Nephron (organoid): ENCODE measurements around the gene JARID2.

ENCODE experiments used
- H3K27ac Mint-ChIP-seq, 3 experiments: 2 replicates each; pipeline ENCODE4 v1.8.0; 2020; ENCODE audit warnings: mixed read lengths in 3 of 3, mild to moderate bottlenecking in 2 of 3, moderate library complexity in 1 of 3
- H3K27me3 Mint-ChIP-seq: 2 replicates; pipeline ENCODE4 v1.8.0; 2021; ENCODE audit warnings: low read depth, mild to moderate bottlenecking, moderate library complexity, mixed read lengths
- H3K36me3 Mint-ChIP-seq: 2 replicates; pipeline ENCODE4 v1.8.0; 2020; ENCODE audit warnings: low read depth, mixed read lengths
- H3K4me1 Mint-ChIP-seq: 2 replicates; pipeline ENCODE4 v1.8.0; 2020; ENCODE audit warnings: mixed read lengths
- H3K4me3 Mint-ChIP-seq, 3 experiments: 2 replicates each; pipeline ENCODE4 v1.8.0; 2020; ENCODE audit warnings: mild to moderate bottlenecking in 3 of 3, mixed read lengths in 3 of 3, moderate library complexity in 2 of 3
- H3K9me3 Mint-ChIP-seq: 2 replicates; pipeline ENCODE4 v1.8.0; 2020; ENCODE audit warnings: mixed read lengths
- TF ChIP-seq, protein P1 (sequence below), 3 experiments: fragments of 200-600 bp; sonication (generic); IDR thresholded peaks; one replicate each; pipeline ENCODE4 v1.5.0; 2021; ENCODE audit warnings: antibody characterized with exemption in 3 of 3; ENCODE audit not compliant: unreplicated experiment in 3 of 3

The JARID2 gene

DNA sequence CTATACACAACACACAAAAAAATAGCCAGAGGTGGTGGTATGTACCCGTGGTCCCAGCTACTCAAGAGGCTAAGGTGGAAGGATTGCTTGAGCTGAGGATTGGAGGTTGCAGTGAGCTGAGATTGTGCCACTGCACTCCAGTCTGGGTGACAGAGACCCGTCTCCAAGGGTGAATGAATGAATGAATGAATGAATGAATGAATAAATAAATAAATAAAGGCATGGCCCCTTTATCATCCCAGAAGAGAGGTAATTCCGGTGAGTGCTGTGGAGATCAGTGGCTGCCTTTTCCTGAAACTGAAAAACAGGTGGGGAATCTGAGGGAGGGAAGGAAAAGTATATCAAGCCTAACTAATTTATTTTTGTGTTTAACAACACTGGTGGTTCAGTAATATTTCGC lies 90.0 kb downstream of the JARID2 start:
- H3K4me1 Mint-ChIP-seq: peaks cover 69% of the 10 kb centered on the region

DNA sequence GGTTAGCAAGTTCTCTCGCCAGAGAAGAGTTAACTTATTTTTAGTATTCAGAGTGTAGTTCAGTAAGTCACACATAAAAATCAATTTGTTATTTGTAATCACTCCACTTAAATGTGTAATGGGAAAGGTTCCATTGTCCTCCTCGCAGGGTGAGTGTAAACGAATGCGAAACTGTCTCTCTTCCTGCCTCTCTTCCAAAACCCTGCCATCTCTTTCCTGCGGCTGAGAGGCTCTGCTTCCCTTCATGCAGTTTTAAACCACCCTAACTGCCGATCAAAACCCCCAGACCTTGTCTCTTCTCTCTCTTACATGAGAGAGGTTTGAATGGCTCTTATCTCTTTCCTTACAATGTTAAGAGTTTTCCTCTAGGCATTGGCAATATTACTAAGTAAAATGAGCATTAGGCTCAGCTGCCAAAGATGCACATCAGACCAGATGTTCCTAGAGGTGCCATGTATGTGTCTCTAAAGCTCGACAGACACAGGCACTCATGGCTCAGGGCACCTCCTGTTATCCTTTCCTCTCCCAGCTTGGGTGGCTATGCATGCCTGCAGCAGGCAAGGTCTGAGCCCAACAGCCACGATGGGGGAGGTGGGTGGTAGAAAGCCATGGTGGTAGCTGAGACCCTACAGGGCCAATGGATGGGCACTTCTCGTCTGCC lies 91.2 kb downstream of the JARID2 start:
- Mint-ChIP-seq H3K9me3 (no peaks in the 10 kb centered on the region), H3K27ac (peak overlapping the region in 2 of 3 experiments; percentile 1 to 9), H3K4me1 (peaks cover 66% of the 10 kb centered on the region), H3K4me3 (no peak overlapping the region), H3K36me3 (no peaks in the 10 kb centered on the region), H3K27me3 (no peaks in the 10 kb centered on the region)
- TF ChIP-seq, protein P1, sequence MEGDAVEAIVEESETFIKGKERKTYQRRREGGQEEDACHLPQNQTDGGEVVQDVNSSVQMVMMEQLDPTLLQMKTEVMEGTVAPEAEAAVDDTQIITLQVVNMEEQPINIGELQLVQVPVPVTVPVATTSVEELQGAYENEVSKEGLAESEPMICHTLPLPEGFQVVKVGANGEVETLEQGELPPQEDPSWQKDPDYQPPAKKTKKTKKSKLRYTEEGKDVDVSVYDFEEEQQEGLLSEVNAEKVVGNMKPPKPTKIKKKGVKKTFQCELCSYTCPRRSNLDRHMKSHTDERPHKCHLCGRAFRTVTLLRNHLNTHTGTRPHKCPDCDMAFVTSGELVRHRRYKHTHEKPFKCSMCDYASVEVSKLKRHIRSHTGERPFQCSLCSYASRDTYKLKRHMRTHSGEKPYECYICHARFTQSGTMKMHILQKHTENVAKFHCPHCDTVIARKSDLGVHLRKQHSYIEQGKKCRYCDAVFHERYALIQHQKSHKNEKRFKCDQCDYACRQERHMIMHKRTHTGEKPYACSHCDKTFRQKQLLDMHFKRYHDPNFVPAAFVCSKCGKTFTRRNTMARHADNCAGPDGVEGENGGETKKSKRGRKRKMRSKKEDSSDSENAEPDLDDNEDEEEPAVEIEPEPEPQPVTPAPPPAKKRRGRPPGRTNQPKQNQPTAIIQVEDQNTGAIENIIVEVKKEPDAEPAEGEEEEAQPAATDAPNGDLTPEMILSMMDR (IDR thresholded peaks at IDR 0.05; ENCODE audit: unreplicated experiment in 3 of 3): no peak

More for the DNA sequence above, 90.0 kb downstream of the JARID2 start:
- Mint-ChIP-seq H3K4me3 (no peak overlapping the region), H3K27me3 (no peaks in the 10 kb centered on the region), H3K9me3 (no peaks in the 10 kb centered on the region), H3K36me3 (no peaks in the 10 kb centered on the region), H3K27ac (no peak overlapping the region)
- TF ChIP-seq, protein P1 (IDR thresholded peaks at IDR 0.05; ENCODE audit: unreplicated experiment in 3 of 3): no peak

DNA sequence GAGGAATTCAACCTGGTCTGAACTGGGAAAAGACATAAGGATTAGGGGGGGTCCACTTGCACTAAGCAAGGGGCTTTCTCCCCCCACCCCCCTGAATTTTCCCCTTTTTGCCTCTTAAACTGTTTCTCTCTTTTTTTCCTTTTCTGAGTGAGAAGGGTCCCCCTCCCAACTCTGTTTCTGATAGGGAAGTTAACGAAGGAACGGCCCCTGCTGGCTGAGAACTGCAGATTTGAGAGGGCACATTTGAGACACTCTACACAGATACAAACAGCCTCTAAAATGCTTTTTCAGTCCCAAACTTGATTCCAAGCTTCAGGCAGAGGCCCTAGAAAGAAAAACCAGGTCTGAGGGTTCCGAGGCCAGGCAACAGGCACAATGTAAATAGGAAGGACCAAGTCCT lies 91.7 kb downstream of the JARID2 start:
- TF ChIP-seq, protein P1 (IDR thresholded peaks at IDR 0.05; ENCODE audit: unreplicated experiment in 3 of 3): no peak
- H3K4me3 Mint-ChIP-seq: no peak overlapping the region
- H3K9me3 Mint-ChIP-seq: no peaks in the 10 kb centered on the region
- no peaks in the 10 kb centered on the region for H3K27me3 Mint-ChIP-seq
- H3K4me1 Mint-ChIP-seq: peaks cover 63% of the 10 kb centered on the region
- H3K36me3 Mint-ChIP-seq: no peaks in the 10 kb centered on the region
- H3K27ac Mint-ChIP-seq: no peak overlapping the region

DNA sequence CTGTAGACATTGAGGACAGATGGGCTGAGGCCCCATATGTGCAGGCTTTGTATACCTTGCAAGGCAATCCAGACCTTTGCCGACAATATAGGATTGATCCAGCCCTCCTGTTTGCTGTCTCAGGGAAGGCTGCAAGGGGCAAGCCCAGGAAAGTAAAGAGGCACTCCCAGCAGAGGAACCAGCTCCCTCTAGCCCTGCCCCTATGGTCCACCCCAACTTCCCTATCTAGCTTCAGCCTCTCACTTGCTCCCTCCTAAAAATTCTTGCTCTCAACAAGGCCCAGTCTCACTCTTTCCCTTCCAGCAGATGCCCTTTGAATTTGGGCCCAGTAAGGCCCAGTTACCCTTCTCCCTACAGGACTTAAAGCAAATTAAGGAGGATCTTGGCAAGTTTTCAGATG lies 92.6 kb downstream of the JARID2 start:
- TF ChIP-seq, protein P1 (IDR thresholded peaks at IDR 0.05; ENCODE audit: unreplicated experiment in 3 of 3): no peak
- Mint-ChIP-seq H3K4me3 (no peak overlapping the region), H3K4me1 (peaks cover 60% of the 10 kb centered on the region), H3K27ac (peak overlapping the region; percentile 1 to 42 (median 26)), H3K27me3 (no peaks in the 10 kb centered on the region), H3K9me3 (no peaks in the 10 kb centered on the region), H3K36me3 (no peaks in the 10 kb centered on the region)

DNA sequence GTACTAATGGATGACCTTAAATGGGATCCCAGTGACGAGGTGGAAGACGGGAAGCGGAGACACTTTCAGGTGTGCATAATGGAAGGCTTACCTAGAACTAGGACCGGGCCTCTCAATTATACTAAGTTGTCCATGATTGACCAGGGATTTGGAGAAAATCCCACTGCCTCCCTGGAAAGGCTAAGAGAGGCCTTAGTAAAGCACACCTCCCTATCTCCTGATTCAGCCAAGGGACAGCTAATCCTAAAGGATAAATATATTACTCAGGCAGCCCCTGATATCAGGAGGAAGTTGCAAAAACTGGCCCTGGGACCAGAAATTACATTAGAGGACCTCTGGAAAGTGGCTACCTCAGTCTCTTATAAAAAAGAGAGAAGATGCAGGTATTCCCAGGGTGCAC lies 93.2 kb downstream of the JARID2 start:
- Mint-ChIP-seq H3K4me1 (peaks cover 60% of the 10 kb centered on the region), H3K27me3 (no peaks in the 10 kb centered on the region), H3K9me3 (no peaks in the 10 kb centered on the region), H3K4me3 (no peak overlapping the region), H3K36me3 (no peaks in the 10 kb centered on the region), H3K27ac (peak overlapping the region; percentile 1 to 42 (median 26))
- TF ChIP-seq, protein P1 (IDR thresholded peaks at IDR 0.05; ENCODE audit: unreplicated experiment in 3 of 3): no peak

DNA sequence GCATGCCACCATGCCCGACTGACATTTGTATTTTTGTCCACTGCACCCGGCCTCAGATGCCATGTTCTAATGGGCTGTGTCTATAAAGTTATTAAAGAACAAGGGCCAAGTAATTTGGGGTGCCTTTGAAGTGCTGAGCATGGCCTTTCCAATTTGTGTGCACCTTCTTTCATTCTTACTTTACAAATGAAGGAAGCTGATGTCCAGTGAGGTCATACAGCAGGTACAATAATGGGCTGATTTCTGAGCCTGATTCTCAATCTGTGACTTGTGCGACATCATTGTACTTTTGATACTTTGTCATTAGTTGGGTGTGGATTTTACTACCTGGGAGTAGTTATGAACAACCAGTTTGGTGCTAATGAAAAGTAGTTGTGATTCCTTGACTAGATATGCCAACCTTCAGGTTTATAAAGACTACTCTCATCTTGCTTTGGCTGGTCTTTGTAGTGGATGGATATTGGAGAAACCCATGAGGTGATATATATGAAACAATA lies 94.3 kb downstream of the JARID2 start:
- Mint-ChIP-seq H3K9me3 (no peaks in the 10 kb centered on the region), H3K36me3 (no peaks in the 10 kb centered on the region), H3K4me3 (no peak overlapping the region), H3K4me1 (peaks cover 57% of the 10 kb centered on the region), H3K27me3 (no peaks in the 10 kb centered on the region), H3K27ac (peak overlapping the region in 1 of 3 experiments; percentile 51)
- TF ChIP-seq, protein P1 (IDR thresholded peaks at IDR 0.05; ENCODE audit: unreplicated experiment in 3 of 3): no peak
